Middle frontal gyrus (tissue), 1 donor: ENCODE data around the gene CHCHD4.
"Not testable (repeated sequence)": the region's sequence is repeated elsewhere in the genome, so short reads cannot be mapped to it uniquely, and the experiment has no call there.

Experiments used
- DNase-seq: peaks from one replicate; pipeline ENCODE4 v3.0.0-alpha.2; 2015; ENCODE audit warnings: low spot score; ENCODE audit errors: extremely low spot score

CHCHD4 gene

GRCh38 chr3:14120921-14121448 lies 3.7 kb downstream of the CHCHD4 start:
- DNase-seq, result not testable (repeated sequence)

DNA sequence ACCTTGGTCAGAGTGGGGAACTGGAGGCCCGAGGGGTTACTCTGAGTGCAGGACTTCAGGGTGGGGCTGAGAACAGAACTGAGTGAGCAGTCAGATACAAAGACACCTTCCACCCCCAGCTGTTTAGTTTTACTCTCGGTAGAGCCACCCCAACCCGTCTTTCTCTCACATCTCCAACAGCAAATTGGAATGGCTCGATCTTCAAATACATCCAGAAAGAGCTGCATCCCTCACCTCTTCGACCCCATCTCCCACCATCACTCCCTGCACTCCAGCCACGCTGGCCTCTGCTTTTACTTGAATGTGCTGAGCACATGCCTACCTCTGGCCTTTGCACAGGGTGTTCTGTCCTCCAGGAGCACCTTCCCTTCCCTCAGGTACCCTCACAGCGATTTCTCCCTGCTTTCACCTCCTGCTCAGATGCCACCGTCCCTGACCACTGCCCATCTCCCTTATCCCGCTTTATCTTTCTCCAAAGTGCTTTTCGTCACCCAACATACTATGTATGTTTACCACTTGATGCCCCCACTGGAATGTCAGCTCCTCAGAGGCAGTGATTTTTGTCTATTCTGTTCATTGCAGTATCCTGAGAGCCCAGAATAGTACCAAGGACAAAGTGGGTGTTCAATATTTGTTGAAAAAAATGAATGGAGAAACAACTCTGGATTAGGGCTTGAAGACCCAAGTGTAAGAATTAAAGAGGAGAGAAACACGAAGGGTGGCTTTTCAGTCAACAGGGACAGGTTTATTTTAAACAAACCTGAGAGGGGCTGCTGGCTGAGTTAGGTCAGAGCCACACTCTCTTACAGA lies 4.4 kb downstream of the CHCHD4 start:
- no peak for DNase-seq

DNA sequence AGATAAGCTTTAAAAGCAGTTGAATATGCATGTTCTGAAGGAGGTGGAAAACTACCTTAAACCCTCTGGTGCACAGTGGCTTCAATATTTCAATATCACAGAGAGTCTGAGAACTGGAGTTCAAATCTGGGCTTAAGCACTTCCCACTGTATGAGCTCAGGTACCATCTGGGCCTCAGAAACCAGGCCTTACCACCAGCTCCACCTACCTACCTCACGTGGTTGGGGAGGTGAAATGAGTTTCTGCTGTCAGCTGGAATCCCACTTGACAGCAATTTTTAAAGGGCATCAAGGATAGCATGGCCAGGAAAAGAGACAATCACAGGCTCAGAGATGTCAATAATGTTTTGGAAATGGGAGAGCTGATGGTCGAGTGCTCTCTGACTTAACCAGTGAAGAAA lies 5.0 kb downstream of the CHCHD4 start:
- no peak for DNase-seq

GRCh38 chr3:14118400-14119381 lies 6.0 kb downstream of the CHCHD4 start:
- no peak for DNase-seq

GRCh38 chr3:14117468-14118399 lies 6.9 kb downstream of the CHCHD4 start:
- no peak for DNase-seq

GRCh38 chr3:14113965-14114635 lies 10.6 kb downstream of the CHCHD4 start:
- no peak for DNase-seq

- DNase-seq, result no peak
Measured at GRCh38 chr3:14110699-14111098, 14.0 kb downstream of the CHCHD4 start.

DNA sequence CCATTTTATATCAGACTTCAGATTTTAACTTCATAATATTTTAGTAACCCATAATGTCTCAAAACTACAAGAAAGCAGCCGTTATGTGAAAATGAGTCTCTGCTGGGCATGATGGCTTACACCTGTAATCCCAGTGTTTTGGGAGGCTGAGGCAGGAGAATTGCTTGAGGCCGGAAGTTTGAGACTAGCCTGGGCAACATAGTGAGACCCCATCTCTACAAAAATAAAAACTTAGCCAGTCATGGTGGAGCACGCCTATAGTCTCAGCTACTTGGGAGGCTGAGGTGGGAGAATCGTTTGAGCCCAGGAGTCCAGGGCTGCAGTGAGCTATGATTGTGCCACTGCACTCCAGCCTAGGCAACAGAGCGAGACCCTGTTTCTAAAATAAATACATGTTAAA lies 14.8 kb downstream of the CHCHD4 start:
- not testable (repeated sequence) for DNase-seq

GRCh38 chr3:14097616-14098391 lies 26.9 kb downstream of the CHCHD4 start:
- DNase-seq, result no peak

DNA sequence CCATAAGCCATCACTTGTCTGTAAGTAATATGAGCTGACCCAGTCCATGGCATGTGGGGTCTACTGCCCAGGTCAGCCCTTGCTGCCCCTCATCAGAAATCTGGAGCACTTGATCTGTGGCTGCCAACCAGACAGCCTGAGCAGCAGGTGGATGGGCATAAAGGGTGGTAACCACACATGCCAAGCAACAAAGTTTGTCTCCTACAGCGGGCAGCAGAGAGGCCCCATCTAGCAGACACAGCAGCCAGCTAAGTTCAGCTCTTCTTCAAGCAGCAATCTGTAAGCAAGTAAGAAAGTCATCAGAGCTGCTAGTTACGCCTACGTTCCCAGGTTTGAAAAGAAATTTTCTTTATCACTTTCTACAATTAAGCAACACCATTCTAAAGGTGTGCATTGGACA lies 27.9 kb downstream of the CHCHD4 start:
- DNase-seq, result no peak

GRCh38 chr3:14093831-14094230 lies 30.8 kb downstream of the CHCHD4 start:
- DNase-seq, result no peak

DNA sequence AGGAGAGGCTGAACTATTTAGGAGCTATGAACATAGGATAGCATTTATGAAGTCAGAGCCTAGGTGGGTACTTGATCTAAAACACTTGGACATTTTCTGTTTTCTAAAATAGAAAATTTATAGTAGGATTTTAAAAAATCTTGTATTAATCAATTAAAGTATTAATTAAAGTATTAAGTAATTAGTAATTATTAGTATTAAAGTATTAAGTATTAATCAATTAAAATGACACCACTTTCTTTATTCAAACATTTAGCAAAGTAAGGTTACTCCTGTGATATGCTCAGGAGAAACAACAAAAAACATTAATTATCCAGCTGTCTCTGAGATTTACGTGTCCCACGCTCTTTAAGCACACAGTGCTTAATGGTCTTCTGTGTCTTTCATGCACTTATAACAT lies 32.2 kb downstream of the CHCHD4 start:
- no peak for DNase-seq

- not testable (repeated sequence) for DNase-seq
Measured at GRCh38 chr3:14091959-14092358, 32.7 kb downstream of the CHCHD4 start.

GRCh38 chr3:14087461-14087860 lies 37.2 kb downstream of the CHCHD4 start:
- DNase-seq, result not testable (repeated sequence)

DNA sequence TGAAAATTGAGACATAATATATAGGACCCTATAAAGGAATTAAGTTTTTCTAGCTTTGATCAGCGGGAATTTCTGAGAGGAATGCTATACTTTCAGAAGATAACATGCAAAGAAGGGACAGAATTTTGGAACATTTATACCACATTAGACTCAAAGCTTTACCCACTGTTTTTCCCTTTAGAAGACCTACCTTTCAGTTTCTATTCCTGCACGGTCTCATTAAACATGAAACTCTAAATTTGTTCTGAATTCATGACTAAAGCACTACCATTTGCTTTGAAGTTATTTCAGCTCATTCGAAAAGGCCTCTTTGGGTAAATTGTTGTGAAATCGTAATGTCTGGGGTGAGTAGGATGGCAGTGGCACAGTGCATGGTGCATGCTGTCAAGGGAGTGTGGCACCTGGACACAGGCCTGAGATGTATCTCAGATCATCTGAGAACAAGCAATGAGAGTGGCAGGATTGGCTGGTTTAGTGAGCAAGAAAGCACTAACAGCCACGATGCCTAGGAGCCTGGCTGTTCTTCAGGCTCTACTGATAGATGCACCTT lies 42.5 kb downstream of the CHCHD4 start:
- DNase-seq, result no peak

DNA sequence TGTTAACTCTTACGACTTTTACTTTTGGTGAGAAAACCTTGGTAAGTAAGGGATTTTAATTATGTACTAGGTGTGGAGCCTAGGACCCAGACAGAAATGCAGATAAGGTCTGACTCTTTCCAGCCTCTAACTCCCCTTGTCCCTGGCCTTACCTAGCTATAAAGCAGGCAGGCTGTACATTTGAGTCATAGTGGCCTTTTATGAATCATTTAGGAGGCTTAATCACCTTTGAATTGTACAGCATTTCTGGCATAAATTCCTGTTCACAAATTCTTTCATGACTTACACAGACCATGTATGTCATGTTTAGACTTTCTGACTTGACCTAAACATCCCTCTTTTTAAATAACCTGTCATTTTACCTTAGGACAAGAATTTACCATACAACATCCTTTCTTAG lies 47.4 kb downstream of the CHCHD4 start:
- DNase-seq, result no peak

- not testable (repeated sequence) for DNase-seq
Measured at GRCh38 chr3:14075233-14075632, 49.4 kb downstream of the CHCHD4 start.

GRCh38 chr3:14064910-14065309 lies 59.8 kb downstream of the CHCHD4 start:
- no peak for DNase-seq

- no peak for DNase-seq
Measured at GRCh38 chr3:14063152-14063551, 61.5 kb downstream of the CHCHD4 start.
